Activated CD4-positive, alpha-beta T cell treated with anti-CD3 and anti-CD28 coated beads for 36 hours (primary cell): Measurements from ENCODE around the gene TM9SF3. TPM values are rescaled to one million over a fixed set of nuclear protein-coding genes. Genes with fewer than 3 reads are reported as not detected.

Source experiments
- ATAC-seq: fragments of 200-7000 bp; cut with Tn5 transposase; one replicate; pipeline ENCODE4 v1.10.0; 2021; ENCODE audit warnings: mild to moderate bottlenecking, moderate library complexity
- CTCF ChIA-PET: fragments of 350-600 bp; sonication (Branson Sonifier 250); formaldehyde crosslinking; loops from one replicate; lab custom pipeline; 2021; ENCODE audit warnings: antibody characterized with exemption; lab: Charles Lee
- POLR2A ChIA-PET: fragments of 350-600 bp; sonication (Branson Sonifier 250); formaldehyde crosslinking; loops from one replicate; lab custom pipeline; 2021; ENCODE audit warnings: antibody characterized with exemption, inconsistent platforms; lab: Charles Lee
- DNase-seq: peaks from one replicate; pipeline ENCODE4 v3.0.0-alpha.2; 2020
- H3K27ac Mint-ChIP-seq: one replicate; pipeline ENCODE4 v1.8.0; 2021; ENCODE audit warnings: mixed read lengths
- H3K27me3 Mint-ChIP-seq: one replicate; pipeline ENCODE4 v1.8.0; 2021; ENCODE audit warnings: mixed read lengths
- H3K36me3 Mint-ChIP-seq: one replicate; pipeline ENCODE4 v1.8.0; 2021; ENCODE audit warnings: low read depth, mixed read lengths
- H3K4me1 Mint-ChIP-seq: one replicate; pipeline ENCODE4 v1.8.0; 2021; ENCODE audit warnings: mixed read lengths
- H3K4me3 Mint-ChIP-seq: one replicate; pipeline ENCODE4 v1.8.0; 2021; ENCODE audit warnings: mild to moderate bottlenecking, moderate library complexity, mixed read lengths
- H3K9me3 Mint-ChIP-seq: one replicate; pipeline ENCODE4 v1.8.0; 2021; ENCODE audit warnings: low read depth, mixed read lengths
- intact Hi-C, 2 experiments: fragments of 100-400 bp; cut with DNase I in 1 of 2; cut with micrococcal nuclease in 1 of 2; formaldehyde crosslinking; loops; one replicate each; pipeline versions ENCODE4 v1.14.2 to v1.15.1; 2022 to 2024; cut with DNase I, micrococcal nuclease
- total RNA-seq, 2 experiments: library from RNA; stranded (reverse); gene quantifications; one replicate each; pipeline ENCODE4 v1.2.3, GENCODE V29; 2021

Gene TM9SF3
- total RNA-seq, 2 experiments from 2014 or later = 45.3 to 70.2 TPM

DNA sequence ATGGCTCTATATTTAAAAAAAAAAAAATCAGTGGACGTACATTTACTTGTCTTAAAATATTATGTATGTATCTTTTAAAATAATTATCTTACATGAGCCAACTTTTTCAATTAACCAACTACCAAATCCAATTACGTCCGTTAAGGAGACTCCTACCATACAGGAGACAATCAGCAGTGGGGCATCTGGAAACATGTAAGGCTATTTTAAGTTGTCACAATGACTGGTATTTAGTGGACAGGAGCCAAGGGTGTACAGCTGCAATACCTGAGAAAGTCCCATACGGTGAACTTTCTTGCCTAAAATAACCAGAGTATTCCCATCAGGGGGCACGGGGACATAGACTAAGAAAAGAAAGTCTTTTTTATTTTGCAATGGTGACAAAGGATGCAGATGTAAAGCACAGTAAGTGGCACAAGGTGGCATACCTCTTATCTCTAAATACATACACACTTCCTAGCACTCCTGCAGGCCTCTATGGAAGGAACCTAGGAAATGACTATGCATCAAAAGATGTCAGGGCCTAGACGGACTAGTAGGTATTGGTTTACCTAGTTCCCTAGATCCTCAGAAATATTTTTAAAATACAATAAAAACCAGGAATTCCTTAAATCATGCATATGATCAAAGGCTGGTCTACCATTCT is 57.1 kb downstream of the TM9SF3 start:
- H3K9me3 Mint-ChIP-seq = no peaks in the 10 kb centered on the region
- no peaks in the 10 kb centered on the region for H3K4me1 Mint-ChIP-seq
- no peak for DNase-seq
- peaks cover 37% of the 10 kb centered on the region for H3K36me3 Mint-ChIP-seq
- ChIA-PET POLR2A (no interaction called here), CTCF (no interaction called here)
- H3K27ac Mint-ChIP-seq = no peak overlapping the region
- H3K4me3 Mint-ChIP-seq = no peak overlapping the region
- ATAC-seq = no peak
- intact Hi-C loops = no loop called here
- H3K27me3 Mint-ChIP-seq = no peaks in the 10 kb centered on the region

DNA sequence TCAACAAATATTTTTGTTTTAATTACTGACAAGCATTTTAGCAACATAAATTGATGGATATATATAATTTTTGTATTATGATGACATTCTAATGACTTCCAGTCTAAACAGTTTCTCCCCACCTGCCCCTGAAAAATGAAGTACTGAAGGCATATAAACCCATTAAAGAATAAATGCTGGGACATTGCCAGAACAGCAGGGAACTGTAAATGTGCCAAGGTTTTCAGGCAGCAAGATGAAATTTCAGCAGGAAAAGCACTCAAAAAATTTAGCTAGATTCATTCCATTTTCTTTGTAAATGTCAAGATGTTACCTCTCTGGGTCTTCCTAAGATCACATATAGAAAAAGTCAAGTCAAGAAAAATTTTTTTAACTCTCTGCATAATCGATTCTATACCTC is 62.1 kb downstream of the TM9SF3 start:
- Mint-ChIP-seq H3K27ac (no peak overlapping the region), H3K9me3 (no peaks in the 10 kb centered on the region), H3K4me3 (no peak overlapping the region), H3K27me3 (no peaks in the 10 kb centered on the region), H3K36me3 (peaks cover 52% of the 10 kb centered on the region), H3K4me1 (no peaks in the 10 kb centered on the region)
- CTCF ChIA-PET = interaction anchor here (1.2 kb wide), 1 partner anchor 129 kb away, joined by 4 read pairs; no protein-coding TSS in a partner anchor
- DNase-seq (no peak), ATAC-seq (no peak)
- intact Hi-C loops = no loop called here
- POLR2A ChIA-PET = no interaction called here

GRCh38 chr10:96517284-96517683 is 69.5 kb downstream of the TM9SF3 start:
- POLR2A ChIA-PET = no interaction called here
- no peak overlapping the region for H3K27ac Mint-ChIP-seq
- CTCF ChIA-PET = no interaction called here
- DNase-seq (no peak), ATAC-seq (no peak)
- H3K4me1 Mint-ChIP-seq = peaks cover 10% of the 10 kb centered on the region
- H3K36me3 Mint-ChIP-seq = peaks cover 23% of the 10 kb centered on the region
- H3K9me3 Mint-ChIP-seq = no peaks in the 10 kb centered on the region
- intact Hi-C loops = no loop called here
- peaks cover 29% of the 10 kb centered on the region for H3K27me3 Mint-ChIP-seq
- no peak overlapping the region for H3K4me3 Mint-ChIP-seq

DNA sequence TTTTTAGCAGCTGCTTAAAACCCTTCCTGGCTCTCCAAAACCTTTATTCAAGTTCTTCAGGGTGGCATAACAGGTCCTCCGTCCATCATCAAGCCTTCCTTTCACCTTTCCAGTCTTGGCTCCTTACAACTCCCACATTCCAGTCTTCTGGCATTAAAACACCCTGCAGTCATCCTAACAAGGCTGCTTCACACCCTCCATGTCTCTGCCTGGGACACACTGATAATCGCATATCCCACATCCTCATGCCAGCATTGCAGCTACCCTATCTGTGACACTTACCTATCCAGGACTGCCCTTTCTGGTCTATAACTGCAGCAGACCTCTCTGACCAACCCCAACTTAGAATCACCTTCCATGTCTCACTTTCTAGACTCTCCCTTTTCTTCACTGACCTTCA is 70.5 kb downstream of the TM9SF3 start:
- no peaks in the 10 kb centered on the region for H3K9me3 Mint-ChIP-seq
- no peak for ATAC-seq
- CTCF ChIA-PET = no interaction called here
- intact Hi-C loops = no loop called here
- H3K4me1 Mint-ChIP-seq = peaks cover 10% of the 10 kb centered on the region
- peaks cover 15% of the 10 kb centered on the region for H3K36me3 Mint-ChIP-seq
- DNase-seq = no peak
- no peak overlapping the region for H3K4me3 Mint-ChIP-seq
- peaks cover 37% of the 10 kb centered on the region for H3K27me3 Mint-ChIP-seq
- no peak overlapping the region for H3K27ac Mint-ChIP-seq
- POLR2A ChIA-PET = no interaction called here

GRCh38 chr10:96513698-96514561 is 72.9 kb downstream of the TM9SF3 start, which contains the start of gene TLL2:
TSS of gene TLL2 (minus strand) at chr10:96513926. CDS start at chr10:96513685, 241 bp downstream.
- intact Hi-C loops = loop anchor here (1.0 to 2.0 kb wide), 3 partner anchors 73 to 139 kb away; partner anchors contain the start of gene TM9SF3 (in 1 of the 2)
- CTCF ChIA-PET = interaction anchor here (0.6 to 2.3 kb wide), 17 partner anchors 12 to 511 kb away, joined by 3 to 8 read pairs (median 4); no protein-coding TSS in a partner anchor
- POLR2A ChIA-PET = interaction anchor here (0.5 to 0.7 kb wide), 2 partner anchors 67 to 173 kb away, joined by 3 read pairs; no protein-coding TSS in a partner anchor

GRCh38 chr10:96513305-96513697 is 73.5 kb downstream of the TM9SF3 start:
- ChIA-PET POLR2A (interaction anchor here (0.5 kb wide), 1 partner anchor 172 kb away, joined by 3 read pairs; no protein-coding TSS in a partner anchor), CTCF (interaction anchor here (0.6 to 2.3 kb wide), 12 partner anchors 13 to 226 kb away, joined by 3 to 8 read pairs (median 4); no protein-coding TSS in a partner anchor)
- no peak for ATAC-seq
- no peaks in the 10 kb centered on the region for H3K9me3 Mint-ChIP-seq
- H3K4me1 Mint-ChIP-seq = peaks cover 10% of the 10 kb centered on the region
- intact Hi-C loops = loop anchor here (1.0 to 2.0 kb wide), 2 partner anchors 74 to 138 kb away; partner anchors contain the start of gene TM9SF3 (in 1 of the 2)
- H3K36me3 Mint-ChIP-seq = no peaks in the 10 kb centered on the region
- H3K27me3 Mint-ChIP-seq = peaks cover 43% of the 10 kb centered on the region
- peak overlapping the region; percentile 57 for H3K4me3 Mint-ChIP-seq
- DNase-seq = peak; percentile 66
- no peak overlapping the region for H3K27ac Mint-ChIP-seq

More at GRCh38 chr10:96513698-96514561, 72.9 kb downstream of the TM9SF3 start, which contains the start of gene TLL2:
- peak; percentile 80 for DNase-seq
- H3K36me3 Mint-ChIP-seq = no peaks in the 10 kb centered on the region
- H3K4me1 Mint-ChIP-seq = peaks cover 10% of the 10 kb centered on the region
- H3K9me3 Mint-ChIP-seq = no peaks in the 10 kb centered on the region
- ATAC-seq = peak; percentile 87
- peaks cover 43% of the 10 kb centered on the region for H3K27me3 Mint-ChIP-seq
- H3K4me3 Mint-ChIP-seq = peak within 1 kb of the TSS; percentile 57
- no peak within 1 kb of the TSS for H3K27ac Mint-ChIP-seq

GRCh38 chr10:96512524-96513304 is 74.1 kb downstream of the TM9SF3 start:
- peaks cover 43% of the 10 kb centered on the region for H3K27me3 Mint-ChIP-seq
- H3K27ac Mint-ChIP-seq = no peak overlapping the region
- ATAC-seq = no peak
- peaks cover 10% of the 10 kb centered on the region for H3K4me1 Mint-ChIP-seq
- CTCF ChIA-PET = interaction anchor here (1.0 to 2.3 kb wide), 5 partner anchors 13 to 142 kb away, joined by 3 to 8 read pairs (median 3); no protein-coding TSS in a partner anchor
- DNase-seq = peak; percentile 28
- H3K4me3 Mint-ChIP-seq = peak overlapping the region; percentile 57
- H3K36me3 Mint-ChIP-seq = no peaks in the 10 kb centered on the region
- no peaks in the 10 kb centered on the region for H3K9me3 Mint-ChIP-seq
- intact Hi-C loops = loop anchor here (1.0 to 2.0 kb wide), 2 partner anchors 74 to 137 kb away; partner anchors contain the start of gene TM9SF3 (in 1 of the 2)
- POLR2A ChIA-PET = interaction anchor here (0.5 kb wide), 1 partner anchor 171 kb away, joined by 3 read pairs; no protein-coding TSS in a partner anchor

DNA sequence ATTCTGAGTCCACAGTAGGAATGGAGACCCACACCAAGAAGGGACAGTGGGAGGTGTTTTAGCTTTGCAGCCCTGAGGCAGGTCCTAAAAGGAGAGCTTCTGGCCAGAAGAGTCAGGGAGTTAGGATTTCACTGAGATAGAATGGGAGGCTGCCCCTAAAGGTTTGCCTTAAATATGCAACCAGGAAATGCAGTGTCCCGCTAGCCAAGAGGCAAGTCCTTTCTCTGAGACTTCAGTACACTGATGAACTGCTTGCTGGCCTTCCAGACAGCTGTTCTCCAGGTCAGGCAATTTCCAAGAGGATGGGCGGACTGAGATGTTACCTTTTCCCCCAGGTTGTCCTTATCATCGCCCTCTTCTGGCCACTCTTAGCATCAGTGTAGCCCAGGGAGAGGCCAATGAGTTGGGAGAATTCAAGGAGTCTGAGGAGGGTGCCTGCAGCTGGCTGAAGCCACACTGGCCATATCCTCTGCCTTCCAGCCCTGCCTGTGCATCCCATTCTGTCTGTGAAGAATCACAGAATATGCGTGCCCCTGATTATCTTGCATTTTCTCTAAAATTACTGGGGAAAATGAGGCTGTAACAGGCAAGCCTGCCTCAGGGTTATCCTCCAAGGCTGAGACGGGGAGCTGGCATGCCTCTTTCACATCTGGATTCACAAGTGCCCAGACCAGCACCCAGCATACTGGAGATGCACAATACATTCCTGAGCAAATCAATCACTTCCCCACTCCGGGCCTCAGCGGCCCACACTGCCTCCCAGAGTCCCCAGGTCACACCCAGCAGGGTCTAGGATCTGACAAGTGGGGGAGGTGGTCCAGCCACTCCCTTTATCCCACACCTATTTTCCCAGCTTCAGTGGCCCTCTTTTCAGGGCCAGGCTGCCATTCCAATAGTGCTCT is 75.5 kb downstream of the TM9SF3 start:
- DNase-seq = peak; percentile 49
- peaks cover 10% of the 10 kb centered on the region for H3K4me1 Mint-ChIP-seq
- no peaks in the 10 kb centered on the region for H3K9me3 Mint-ChIP-seq
- intact Hi-C loops = loop anchor here (1.0 kb wide), 1 partner anchor 115 kb away; no protein-coding TSS in a partner anchor
- CTCF ChIA-PET = interaction anchor here (0.7 to 2.7 kb wide), 10 partner anchors 10 to 263 kb away, joined by 3 to 11 read pairs (median 3); no protein-coding TSS in a partner anchor
- no peaks in the 10 kb centered on the region for H3K36me3 Mint-ChIP-seq
- POLR2A ChIA-PET = no interaction called here
- no peak overlapping the region for H3K27ac Mint-ChIP-seq
- ATAC-seq = peak; percentile 18
- peaks cover 38% of the 10 kb centered on the region for H3K27me3 Mint-ChIP-seq
- H3K4me3 Mint-ChIP-seq = no peak overlapping the region

- Mint-ChIP-seq H3K36me3 (no peaks in the 10 kb centered on the region), H3K27ac (no peak overlapping the region), H3K27me3 (peaks cover 21% of the 10 kb centered on the region), H3K4me3 (no peak overlapping the region), H3K9me3 (no peaks in the 10 kb centered on the region), H3K4me1 (peaks cover 6% of the 10 kb centered on the region)
- no peak for DNase-seq
- intact Hi-C loops = no loop called here
- ChIA-PET POLR2A (no interaction called here), CTCF (interaction anchor here (1.0 to 1.3 kb wide), 3 partner anchors 13 to 139 kb away, joined by 3 to 5 read pairs (median 4); no protein-coding TSS in a partner anchor)
- no peak for ATAC-seq
Measured at GRCh38 chr10:96509017-96509641, 77.7 kb downstream of the TM9SF3 start.
